Upper lobe of left lung (tissue), 4 donors: ENCODE measurements around the gene DCP1B.

Source experiments
- CTCF ChIP-seq, 6 experiments: fragments of 450-650 bp in 4 of 6; fragments of 200-600 bp in 2 of 6; sonication (generic) in 2 of 6; IDR thresholded peaks; one replicate each; pipeline ENCODE4 v1.5.1; 2016 to 2019; ENCODE audit warnings: antibody characterized with exemption in 6 of 6
- POLR2A ChIP-seq, 4 donors: fragments of 450-650 bp; IDR thresholded peaks; one replicate each; pipeline ENCODE4 v1.5.1; 2016 to 2017; ENCODE audit warnings: antibody characterized with exemption in 4 of 4, mild to moderate bottlenecking in 2 of 4
- POLR2AphosphoS5 ChIP-seq, 2 donors: sonication (generic); formaldehyde crosslinking; IDR thresholded peaks; one replicate each; pipeline ENCODE4 v1.5.1; 2017; ENCODE audit warnings: antibody characterized with exemption in 2 of 2

GRCh38 chr12:1939331-1939730, 64.9 kb downstream of the DCP1B start:
- TF ChIP-seq CTCF (IDR thresholded peaks at IDR 0.05) (no peak), POLR2AphosphoS5 (IDR thresholded peaks at IDR 0.05) (no peak), POLR2A (IDR thresholded peaks at IDR 0.05) (no peak)
